Testis (tissue), 3 donors: Measurements from ENCODE around the gene SCAP. TPM values are rescaled to one million over a fixed set of nuclear protein-coding genes. Genes with fewer than 3 reads are reported as not detected.

ENCODE experiments used
- DNase-seq: peaks from one replicate; pipeline ENCODE4 v3.0.0-alpha.2; 2019
- H3K27ac ChIP-seq, 2 donors: fragments of 200-600 bp; sonication (generic); one replicate each; pipeline ENCODE4 v1.5.1; 2019
- H3K27me3 ChIP-seq: fragments of 200-600 bp; sonication (generic); one replicate; pipeline ENCODE4 v1.5.1; 2019
- H3K36me3 ChIP-seq: fragments of 200-600 bp; sonication (generic); one replicate; pipeline ENCODE4 v1.5.1; 2017; ENCODE audit warnings: low read depth; ENCODE audit errors: missing control alignments
- H3K4me1 ChIP-seq: fragments of 200-600 bp; sonication (generic); one replicate; pipeline ENCODE4 v1.5.1; 2019
- H3K4me3 ChIP-seq, 2 donors: fragments of 200-600 bp; sonication (generic); one replicate each; pipeline ENCODE4 v1.5.1; 2017 to 2019
- H3K9me3 ChIP-seq: fragments of 200-600 bp; sonication (generic); one replicate; pipeline ENCODE4 v1.5.1; 2017
- CTCF ChIP-seq, 3 experiments: fragments of 450-650 bp in 2 of 3; fragments of 200-600 bp in 1 of 3; sonication (generic) in 1 of 3; IDR thresholded peaks; one replicate each; pipeline ENCODE4 v1.5.1; 2016 to 2019; ENCODE audit warnings: antibody characterized with exemption in 3 of 3, mild to moderate bottlenecking in 2 of 3, moderate library complexity in 1 of 3
- POLR2A ChIP-seq: fragments of 450-650 bp; IDR thresholded peaks from one replicate; pipeline ENCODE4 v1.6.1; 2017; ENCODE audit warnings: antibody characterized with exemption, mild to moderate bottlenecking, moderate library complexity
- WGBS, 2 donors: methylation state at CpG; one replicate each; pipeline ENCODE4 v1.1.5; 2018; 5-methylcytosine and 5-hydroxymethylcytosine counted together
- intact Hi-C: fragments of 100-400 bp; cut with DNase I; formaldehyde crosslinking; loops from one replicate; pipeline ENCODE4 v1.15.1; 2023; ENCODE audit warnings: low total_unique reads
- polyA plus RNA-seq: library from polyadenylated mRNA; stranded (reverse); fragments of 350-450 nt; fragmentation: Illumina TruSeq; extraction: RNeasy Lipid Tissue Mini Kit (QIAGEN cat#74804); gene quantifications from one replicate; pipeline ENCODE4 v1.2.3, GENCODE V29; 2014; ENCODE audit warnings: low read depth, low replicate concordance; ENCODE audit not compliant: insufficient read depth
- total RNA-seq, 2 donors: library from RNA; depleted of rRNA; stranded (reverse); fragments of >200 nt; gene quantifications; one replicate each; pipeline ENCODE4 v1.2.3, GENCODE V29; 2016

The SCAP gene
- total and polyA plus RNA-seq, 3 donors from 2014 or later, result 120 to 313 (median 276) TPM

GRCh38 chr3:47420511-47421484 is 54.9 kb downstream of the SCAP start:
- intact Hi-C loops, result loop anchor here (5.0 kb wide), 1 partner anchor 57 kb away; the partner anchor contains the start of gene SCAP
- 66 to 69% methylated on average over 24 to 29 of the region's 29 CpGs for WGBS, 2 donors
- Histone ChIP-seq H3K4me3 (no peak overlapping the region), H3K4me1 (peaks cover 16% of the 10 kb centered on the region), H3K36me3 (no peaks in the 10 kb centered on the region), H3K9me3 (no peaks in the 10 kb centered on the region), H3K27me3 (no peaks in the 10 kb centered on the region), H3K27ac (peak overlapping the region; percentile 39 to 79)
- TF ChIP-seq POLR2A (no peak), CTCF (IDR thresholded peaks at IDR 0.05) (peak; percentile 88 to 96 (median 96))
- DNase-seq, result peak; percentile 93

GRCh38 chr3:47420044-47420430 is 55.7 kb downstream of the SCAP start:
- H3K4me3 ChIP-seq, result no peak overlapping the region
- H3K27ac ChIP-seq, result no peak overlapping the region
- WGBS, 2 donors, result 92% methylated on average over 5 of the region's 5 CpGs; no CpG with 5 or more reads in 1 of the 2 donors
- intact Hi-C loops, result loop anchor here (5.0 kb wide), 1 partner anchor 57 kb away; the partner anchor contains the start of gene SCAP
- TF ChIP-seq CTCF (IDR thresholded peaks at IDR 0.05) (no peak), POLR2A (no peak)
- peaks cover 18% of the 10 kb centered on the region for H3K4me1 ChIP-seq
- H3K27me3 ChIP-seq, result no peaks in the 10 kb centered on the region
- no peaks in the 10 kb centered on the region for H3K36me3 ChIP-seq
- no peaks in the 10 kb centered on the region for H3K9me3 ChIP-seq
- no peak for DNase-seq

- H3K27me3 ChIP-seq, result no peaks in the 10 kb centered on the region
- H3K4me1 ChIP-seq, result peaks cover 18% of the 10 kb centered on the region
- 91 to 95% methylated on average over 11 to 17 of the region's 17 CpGs for WGBS, 2 donors
- no peaks in the 10 kb centered on the region for H3K36me3 ChIP-seq
- TF ChIP-seq POLR2A, result no peak
- H3K9me3 ChIP-seq, result no peaks in the 10 kb centered on the region
- no peak overlapping the region for H3K4me3 ChIP-seq
- intact Hi-C loops, result loop anchor here (5.0 kb wide), 1 partner anchor 58 kb away; the partner anchor contains the start of gene SCAP
- no peak overlapping the region for H3K27ac ChIP-seq
- DNase-seq, result no peak
Observed at GRCh38 chr3:47419083-47420043, 56.4 kb downstream of the SCAP start.

- Histone ChIP-seq H3K27ac (no peak overlapping the region), H3K27me3 (no peaks in the 10 kb centered on the region), H3K4me1 (peaks cover 23% of the 10 kb centered on the region), H3K4me3 (no peak overlapping the region), H3K9me3 (no peaks in the 10 kb centered on the region), H3K36me3 (no peaks in the 10 kb centered on the region)
- intact Hi-C loops, result no loop called here
- no peak for DNase-seq
- WGBS, 2 donors, result 80 to 92% methylated on average over 22 to 52 of the region's 53 CpGs
- TF ChIP-seq POLR2A, result no peak
- no peak for TF ChIP-seq CTCF (IDR thresholded peaks at IDR 0.05)
Observed at GRCh38 chr3:47418167-47419082, 57.3 kb downstream of the SCAP start.
